Neuronal stem cell (in vitro differentiated cells): ENCODE data around the gene COA8. TPM values are rescaled to one million over a fixed set of nuclear protein-coding genes. Genes with fewer than 3 reads are reported as not detected.

Experiments used
- DNase-seq: peaks from one replicate; pipeline ENCODE4 v3.0.0-alpha.2; 2013; ENCODE audit warnings: low spot score
- H2AFZ ChIP-seq: one replicate; pipeline ENCODE4 v1.6.1; 2013; ENCODE audit warnings: mild to moderate bottlenecking, low read length, inconsistent platforms
- H2AK5ac ChIP-seq: 2 replicates; pipeline ENCODE4 v1.6.1; 2013; ENCODE audit warnings: low read depth, mild to moderate bottlenecking, inconsistent platforms, low read length, moderate library complexity, mixed read lengths
- H2BK120ac ChIP-seq: 2 replicates; pipeline ENCODE4 v1.6.1; 2013; ENCODE audit warnings: low read depth, mild to moderate bottlenecking, inconsistent platforms, low read length, moderate library complexity, mixed read lengths
- H2BK12ac ChIP-seq: one replicate; pipeline ENCODE4 v1.6.1; 2013; ENCODE audit warnings: low read length, inconsistent platforms
- H2BK15ac ChIP-seq: 2 replicates; pipeline ENCODE4 v1.6.1; 2013; ENCODE audit warnings: mild to moderate bottlenecking, low read length, inconsistent platforms, mixed read lengths
- H2BK5ac ChIP-seq: one replicate; pipeline ENCODE4 v1.6.1; 2013; ENCODE audit warnings: inconsistent platforms, mild to moderate bottlenecking, low read length, moderate library complexity
- H3K14ac ChIP-seq: one replicate; pipeline ENCODE4 v1.6.1; 2013; ENCODE audit warnings: low read length, inconsistent platforms
- H3K18ac ChIP-seq: 2 replicates; pipeline ENCODE4 v1.6.1; 2013; ENCODE audit warnings: low read length, inconsistent platforms
- H3K23ac ChIP-seq: 2 replicates; pipeline ENCODE4 v1.6.1; 2013; ENCODE audit warnings: low read depth, mild to moderate bottlenecking, mixed read lengths, low read length, inconsistent platforms; ENCODE audit not compliant: poor library complexity
- H3K27ac ChIP-seq: replicated peaks from 3 replicates; pipeline ENCODE4 v1.5.1; 2013; ENCODE audit warnings: low read length, inconsistent platforms
- H3K27me3 ChIP-seq, 3 experiments: 2 replicates each; pipeline ENCODE4 v1.6.1; 2013; ENCODE audit warnings: low read length in 3 of 3, mild to moderate bottlenecking in 2 of 3, inconsistent platforms in 1 of 3, low read depth in 1 of 3, mixed read lengths in 1 of 3, moderate library complexity in 1 of 3; ENCODE audit not compliant: control insufficient read depth in 3 of 3, insufficient read depth in 3 of 3
- H3K36me3 ChIP-seq, 2 donors: replicated peaks in 1 of 2; 2 replicates each; pipeline ENCODE4 v1.6.1; 2013; ENCODE audit warnings: low read length in 2 of 2; ENCODE audit not compliant: control insufficient read depth in 2 of 2, insufficient read depth in 2 of 2
- H3K4ac ChIP-seq: 2 replicates; pipeline ENCODE4 v1.6.1; 2013; ENCODE audit warnings: inconsistent platforms, mild to moderate bottlenecking, low read length, moderate library complexity
- H3K4me1 ChIP-seq, 2 donors: 1 replicate in 1 of 2; 2 replicates in 1 of 2; pipeline ENCODE4 v1.6.1; 2013; ENCODE audit warnings: low read length in 2 of 2, low read depth in 1 of 2; ENCODE audit not compliant: control insufficient read depth in 2 of 2, insufficient read depth in 1 of 2
- H3K4me2 ChIP-seq: one replicate; pipeline ENCODE4 v1.6.1; 2013; ENCODE audit warnings: mild to moderate bottlenecking, low read length, inconsistent platforms; ENCODE audit not compliant: insufficient read depth, poor library complexity, severe bottlenecking
- H3K4me3 ChIP-seq, 2 donors: 2 replicates each; pipeline ENCODE4 v1.5.1; 2013; ENCODE audit warnings: low read length in 2 of 2, mild to moderate bottlenecking in 2 of 2, inconsistent platforms in 1 of 2, moderate library complexity in 1 of 2
- H3K79me1 ChIP-seq: one replicate; pipeline ENCODE4 v1.6.1; 2013; ENCODE audit warnings: low read depth, mild to moderate bottlenecking, inconsistent platforms, low read length, moderate library complexity
- H3K9ac ChIP-seq: one replicate; pipeline ENCODE4 v1.6.1; 2013; ENCODE audit warnings: mild to moderate bottlenecking, low read depth, low read length, inconsistent platforms; ENCODE audit not compliant: poor library complexity
- H3K9me3 ChIP-seq, 2 donors: replicated peaks in 1 of 2; 2 replicates each; pipeline versions ENCODE3 to v1.6.1; 2013; ENCODE audit warnings: low read length in 2 of 2, mild to moderate bottlenecking in 2 of 2, inconsistent platforms in 1 of 2, low read depth in 1 of 2, mixed read lengths in 1 of 2, moderate library complexity in 1 of 2; ENCODE audit not compliant: control insufficient read depth in 2 of 2, insufficient read depth in 1 of 2
- H4K8ac ChIP-seq: one replicate; pipeline ENCODE4 v1.6.1; 2013; ENCODE audit warnings: low read depth, mild to moderate bottlenecking, inconsistent platforms, low read length, moderate library complexity
- H4K91ac ChIP-seq: one replicate; pipeline ENCODE4 v1.6.1; 2013; ENCODE audit warnings: low read length, low read depth, mild to moderate bottlenecking, inconsistent platforms; ENCODE audit not compliant: poor library complexity
- WGBS, 2 donors: extraction: QIAGEN DNeasy Blood & Tissue Kit; methylation state at CpG; one replicate each; pipeline ENCODE4 v1.1.7; 2013; ENCODE audit warnings: missing lambda C conversion rate in 2 of 2, mixed read lengths in 1 of 2; ENCODE audit not compliant: insufficient read length in 2 of 2, insufficient replicate concordance in 1 of 2; ENCODE audit errors: extremely low coverage in 2 of 2; 5-methylcytosine and 5-hydroxymethylcytosine counted together
- small RNA-seq: library from polyadenylated mRNA; stranded (forward); fragments of <200 nt; extraction: miRNeasy Mini kit (QIAGEN cat#:217004); gene quantifications from one replicate; pipeline ENCODE3, GENCODE V24; 2013; ENCODE audit not compliant: insufficient read depth

The COA8 gene

DNA sequence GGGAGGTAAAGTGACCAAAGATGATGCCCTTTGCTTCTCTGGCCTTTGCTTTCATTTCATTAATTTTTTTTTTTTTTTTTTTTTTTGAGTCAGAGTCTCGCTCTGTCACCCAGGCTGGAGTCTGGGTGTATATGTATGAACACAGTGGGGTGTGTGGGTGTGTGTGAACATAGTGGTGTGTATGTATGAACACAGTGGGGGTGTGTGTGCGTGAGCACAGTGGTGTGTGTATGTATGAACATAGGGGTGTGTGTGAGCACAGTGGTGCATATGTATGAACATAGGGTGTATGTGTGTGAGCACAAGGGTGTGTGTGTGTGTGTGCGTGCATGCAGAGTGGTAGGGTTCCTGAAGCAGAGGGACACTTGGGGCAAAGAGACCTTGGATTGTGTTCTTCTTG lies 75.8 kb downstream of the COA8 start:
- H2AK5ac ChIP-seq, result no peak overlapping the region
- peaks cover 5 to 56% of the 10 kb centered on the region in 2 donors for H3K36me3 ChIP-seq
- H3K18ac ChIP-seq, result no peak overlapping the region
- no peak overlapping the region for H3K4ac ChIP-seq
- no peak overlapping the region for H2BK5ac ChIP-seq
- H3K79me1 ChIP-seq, result peaks cover 12% of the 10 kb centered on the region
- no peak overlapping the region for H3K4me2 ChIP-seq
- no peak overlapping the region for H3K23ac ChIP-seq
- peak overlapping the region; percentile 22 for H2BK12ac ChIP-seq
- no peak overlapping the region for H4K91ac ChIP-seq
- DNase-seq, result no peak
- no peak overlapping the region for H4K8ac ChIP-seq
- WGBS, 2 donors, result no CpG with 5 or more reads among the region's 3 CpGs
- H3K4me3 ChIP-seq, result peak overlapping the region in 1 of 2 donors; percentile 5
- no peak overlapping the region for H2AFZ ChIP-seq
- no peaks in the 10 kb centered on the region for H3K4me1 ChIP-seq
- H3K27me3 ChIP-seq, result no peaks in the 10 kb centered on the region
- H3K9ac ChIP-seq, result no peak overlapping the region
- H3K14ac ChIP-seq, result peak overlapping the region; percentile 8
- no peak overlapping the region for H3K27ac ChIP-seq
- peaks cover 0 to 3% of the 10 kb centered on the region in 2 donors for H3K9me3 ChIP-seq
- H2BK15ac ChIP-seq, result no peak overlapping the region
- H2BK120ac ChIP-seq, result no peak overlapping the region

Small RNA genes within 50 kb of the gene (small RNA-seq; reads per million reads assigned to genes)
- not detected for gene RNU4-68P
- not detected for gene RNU7-160P
